GM18511 (cell line): Measurements from ENCODE around the gene ZBTB32.

Experiments used
- ATAC-seq: cut with Tn5 transposase; IDR thresholded peaks from one replicate; pipeline ENCODE4 v1.9.1; 2021; ENCODE audit warnings: mild to moderate bottlenecking, moderate library complexity; ENCODE audit not compliant: unreplicated experiment

Gene ZBTB32

DNA sequence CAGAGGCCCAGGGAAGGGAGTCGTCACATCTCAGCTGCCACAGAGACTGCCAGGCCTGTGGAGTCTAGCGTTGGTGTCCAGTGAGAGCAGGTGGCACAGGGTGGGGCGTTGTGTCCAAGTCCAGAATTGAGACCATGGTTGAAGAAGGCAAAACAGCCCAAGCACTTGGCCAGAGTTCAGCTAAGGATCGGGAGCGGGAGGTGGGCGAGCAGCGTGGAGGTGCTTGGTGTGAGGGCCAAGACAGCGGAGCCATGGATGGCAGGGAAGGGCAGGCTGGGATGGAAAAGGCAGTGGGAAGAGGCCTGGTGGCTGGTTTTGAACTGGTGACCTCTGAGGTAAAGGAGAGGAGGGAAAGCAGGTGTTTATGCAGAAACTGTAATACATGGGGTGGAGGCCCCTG is 29.9 kb downstream of the ZBTB32 start:
- ATAC-seq: no peak

GRCh38 chr19:35734889-35735288 is 30.5 kb downstream of the ZBTB32 start:
- ATAC-seq: no peak

DNA sequence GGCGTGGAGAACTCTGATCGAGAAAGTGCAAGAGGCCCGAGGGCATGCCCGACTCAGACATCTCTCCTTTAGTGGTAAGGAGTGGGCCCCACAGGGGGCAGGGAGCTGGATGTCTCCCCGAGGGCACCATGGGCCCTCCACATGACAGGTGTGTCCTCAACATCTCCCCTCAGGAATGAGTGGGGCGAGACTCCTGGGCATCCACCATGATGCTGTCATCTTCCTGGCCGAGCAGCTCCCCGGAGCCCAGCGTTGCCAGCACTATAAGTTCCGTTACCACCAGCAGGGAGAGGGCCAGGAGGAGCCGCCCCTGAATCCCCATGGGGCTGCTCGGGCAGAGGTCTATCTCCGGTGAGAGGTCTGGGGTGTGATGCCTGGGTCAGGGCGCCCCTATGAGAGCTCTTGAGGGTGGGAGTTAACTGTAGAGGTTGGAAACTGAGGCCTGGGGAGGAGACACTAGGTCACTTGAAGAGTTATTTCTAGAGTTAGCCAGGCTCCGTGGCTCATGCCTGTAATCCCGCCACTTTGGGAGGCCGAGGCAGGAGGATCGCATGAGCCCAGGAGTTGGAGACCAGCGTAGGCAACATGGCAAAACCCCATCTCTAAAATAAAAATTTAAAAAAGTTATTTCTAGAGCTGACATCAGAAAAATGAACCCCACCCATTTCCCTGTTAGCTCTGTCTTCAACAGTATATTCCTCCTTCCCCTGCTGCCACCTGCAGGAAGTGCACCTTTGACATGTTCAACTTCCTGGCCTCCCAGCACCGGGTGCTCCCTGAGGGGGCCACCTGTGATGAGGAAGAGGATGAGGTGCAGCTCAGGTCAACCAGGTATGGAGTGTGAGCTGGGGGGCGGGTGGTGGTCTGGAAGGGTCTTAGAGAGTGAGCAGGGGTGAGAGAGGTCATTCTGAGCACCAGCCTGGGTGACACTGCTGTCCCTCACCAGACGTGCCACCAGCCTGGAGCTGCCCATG is 32.8 kb downstream of the ZBTB32 start:
- ATAC-seq: no peak

DNA sequence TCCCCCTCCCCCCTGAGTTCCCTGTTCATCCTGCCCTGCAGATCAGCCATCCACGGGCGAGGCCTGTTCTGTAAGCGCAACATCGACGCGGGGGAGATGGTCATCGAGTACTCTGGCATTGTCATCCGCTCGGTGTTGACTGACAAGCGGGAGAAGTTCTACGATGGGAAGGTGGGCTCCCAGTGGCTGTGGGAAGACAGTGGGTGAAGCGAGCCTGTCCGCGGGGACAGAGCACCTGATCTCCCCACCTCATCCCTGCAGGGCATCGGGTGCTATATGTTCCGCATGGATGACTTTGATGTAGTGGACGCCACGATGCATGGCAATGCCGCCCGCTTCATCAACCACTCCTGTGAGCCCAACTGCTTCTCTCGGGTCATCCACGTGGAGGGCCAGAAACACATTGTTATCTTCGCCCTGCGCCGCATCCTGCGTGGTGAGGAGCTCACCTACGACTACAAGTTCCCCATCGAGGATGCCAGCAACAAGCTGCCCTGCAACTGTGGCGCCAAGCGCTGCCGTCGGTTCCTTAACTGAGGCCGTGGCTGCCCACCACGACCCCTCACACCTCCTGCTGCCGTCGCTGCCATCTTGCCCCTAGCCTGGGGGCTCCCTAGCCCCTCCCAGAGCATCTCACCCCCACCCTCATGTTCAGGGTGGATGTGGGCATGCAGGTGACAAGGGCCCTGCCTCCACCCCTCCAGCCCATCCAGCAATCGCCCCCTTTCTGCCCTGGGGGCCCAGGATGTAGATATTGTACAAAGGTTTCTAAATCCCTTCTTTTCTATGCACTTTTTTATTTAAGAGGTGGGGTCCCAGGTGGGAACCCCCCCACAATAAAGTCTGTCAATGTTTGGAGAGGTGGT is 33.9 kb downstream of the ZBTB32 start:
- ATAC-seq: no peak

DNA sequence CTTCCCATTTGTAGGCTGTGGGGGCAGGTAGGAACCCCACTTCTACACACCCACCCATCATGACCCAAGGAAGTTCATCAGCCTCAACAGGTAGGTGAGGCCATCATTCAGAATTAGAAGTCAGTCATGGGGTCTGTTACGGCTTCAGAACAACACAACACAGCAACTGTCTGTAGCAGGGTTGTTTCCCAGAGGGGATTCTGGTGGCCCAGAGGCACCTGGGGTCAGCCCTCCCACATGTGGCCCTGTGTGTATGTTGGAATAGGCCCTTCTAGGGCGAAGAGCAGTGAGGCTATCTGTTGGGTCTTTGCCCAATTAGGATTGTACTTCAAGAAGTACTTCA is 34.5 kb downstream of the ZBTB32 start:
- ATAC-seq: no peak

GRCh38 chr19:35739275-35740107 is 35.1 kb downstream of the ZBTB32 start:
- no peak for ATAC-seq

DNA sequence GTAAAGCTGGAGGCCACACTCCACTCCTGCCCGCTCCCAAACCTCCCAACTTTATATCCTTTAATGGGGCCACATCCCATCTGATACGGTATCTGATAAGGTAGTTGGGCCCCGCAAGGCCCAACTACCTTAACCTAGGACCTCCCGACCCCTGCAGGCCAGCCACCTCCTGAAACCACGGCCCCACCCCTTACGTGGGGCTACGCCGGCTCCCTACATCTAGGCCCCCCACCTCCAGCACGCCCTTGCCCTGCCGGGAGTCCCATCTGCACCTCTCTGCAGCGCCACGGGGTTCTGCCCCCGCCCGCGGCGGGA is 35.7 kb downstream of the ZBTB32 start:
- ATAC-seq: peak; percentile 13

- peak; percentile 65 for ATAC-seq
Observed at GRCh38 chr19:35740423-35741202, 36.3 kb downstream of the ZBTB32 start.

- ATAC-seq: no peak
Observed at GRCh38 chr19:35741203-35741515, 36.8 kb downstream of the ZBTB32 start.

- ATAC-seq: no peak
Observed at GRCh38 chr19:35742121-35742724, 37.9 kb downstream of the ZBTB32 start, which contains the start of gene IGFLR1. Gene IGFLR1 (minus strand): TSS chr19:35742452. CDS start chr19:35741180, 1,272 bp downstream.

DNA sequence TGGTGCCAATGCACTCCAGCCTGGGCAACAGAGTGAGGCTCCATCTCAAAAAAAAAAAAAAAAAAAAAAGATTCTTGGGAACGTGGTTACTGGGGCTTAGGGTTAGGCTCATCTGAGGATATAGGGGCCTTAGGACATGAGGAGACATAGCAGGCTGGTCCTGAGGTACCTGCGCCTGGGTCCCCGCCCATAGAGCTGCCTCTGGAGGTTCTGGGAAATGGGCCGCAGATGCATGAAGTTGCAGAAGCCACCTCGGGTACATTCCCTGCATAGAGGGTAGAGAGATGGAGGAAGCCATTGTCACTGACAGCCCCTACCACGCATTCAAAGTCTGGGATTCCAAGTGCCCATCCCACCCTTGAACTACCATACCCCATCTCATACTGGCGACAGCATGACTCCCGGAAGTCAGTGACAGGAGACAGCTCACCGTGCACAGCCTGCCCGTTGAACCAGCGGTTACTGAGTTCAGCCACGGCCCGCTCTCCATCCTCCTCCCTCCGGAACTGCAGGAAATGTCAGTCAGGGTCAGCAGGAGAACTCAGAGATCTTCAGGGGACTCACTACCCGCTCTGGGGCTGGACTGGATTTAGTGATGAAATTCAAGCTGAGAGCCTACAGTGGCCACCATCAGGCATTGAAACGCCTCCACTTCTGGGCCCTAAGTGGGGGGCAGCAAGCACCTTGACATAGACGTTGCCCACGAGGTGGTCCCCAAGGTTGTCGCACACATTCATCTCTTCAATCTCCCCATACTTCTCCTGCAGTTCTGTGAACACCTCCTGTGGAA is 39.5 kb downstream of the ZBTB32 start:
- no peak for ATAC-seq

GRCh38 chr19:35744430-35745327 is 40.3 kb downstream of the ZBTB32 start:
- ATAC-seq: peak; percentile 43

DNA sequence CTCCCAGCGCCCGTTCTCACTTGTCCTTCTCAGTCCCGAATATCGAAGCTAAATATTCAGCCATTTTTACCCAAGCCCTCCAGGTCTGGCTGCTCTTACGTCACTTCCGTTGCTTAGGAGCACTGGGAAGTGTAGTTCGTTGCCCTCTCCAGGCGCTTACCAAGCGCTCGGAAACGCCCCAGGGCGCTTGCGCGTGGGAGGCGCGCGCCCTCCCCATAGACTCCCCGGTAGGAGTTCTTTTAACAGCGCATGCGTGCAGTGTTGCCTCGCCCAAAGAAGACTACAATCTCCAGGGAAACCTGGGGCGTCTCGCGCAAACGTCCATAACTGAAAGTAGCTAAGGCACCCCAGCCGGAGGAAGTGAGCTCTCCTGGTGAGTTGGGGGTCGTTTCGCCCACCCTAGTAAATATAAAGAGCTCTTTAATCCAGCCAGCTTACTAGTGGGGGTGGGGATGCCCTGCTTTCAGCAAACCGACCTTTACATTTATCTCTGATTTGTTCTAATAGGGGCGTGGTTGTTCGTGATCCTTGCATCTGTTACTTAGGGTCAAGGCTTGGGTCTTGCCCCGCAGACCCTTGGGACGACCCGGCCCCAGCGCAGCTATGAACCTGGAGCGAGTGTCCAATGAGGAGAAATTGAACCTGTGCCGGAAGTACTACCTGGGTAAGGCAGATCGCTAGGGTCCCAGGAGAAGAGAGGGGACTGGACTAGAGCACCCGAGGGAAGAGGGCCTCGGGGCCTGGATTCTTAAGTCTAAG is 41.1 kb downstream of the ZBTB32 start, which contains the start of the genes PSENEN and U2AF1L4:
PSENEN (plus strand) TSS at position 324 of the 759 bp plus-strand sequence; CDS start at position 604, 280 bp downstream.
U2AF1L4 (minus strand) TSS at position 91 of the 759 bp plus-strand sequence; CDS start at position 64, 27 bp downstream.
- peak; percentile 45 for ATAC-seq

GRCh38 chr19:35746087-35746462 is 41.7 kb downstream of the ZBTB32 start:
- ATAC-seq: no peak

- no peak for ATAC-seq
Observed at GRCh38 chr19:35746531-35746930, 42.2 kb downstream of the ZBTB32 start.

DNA sequence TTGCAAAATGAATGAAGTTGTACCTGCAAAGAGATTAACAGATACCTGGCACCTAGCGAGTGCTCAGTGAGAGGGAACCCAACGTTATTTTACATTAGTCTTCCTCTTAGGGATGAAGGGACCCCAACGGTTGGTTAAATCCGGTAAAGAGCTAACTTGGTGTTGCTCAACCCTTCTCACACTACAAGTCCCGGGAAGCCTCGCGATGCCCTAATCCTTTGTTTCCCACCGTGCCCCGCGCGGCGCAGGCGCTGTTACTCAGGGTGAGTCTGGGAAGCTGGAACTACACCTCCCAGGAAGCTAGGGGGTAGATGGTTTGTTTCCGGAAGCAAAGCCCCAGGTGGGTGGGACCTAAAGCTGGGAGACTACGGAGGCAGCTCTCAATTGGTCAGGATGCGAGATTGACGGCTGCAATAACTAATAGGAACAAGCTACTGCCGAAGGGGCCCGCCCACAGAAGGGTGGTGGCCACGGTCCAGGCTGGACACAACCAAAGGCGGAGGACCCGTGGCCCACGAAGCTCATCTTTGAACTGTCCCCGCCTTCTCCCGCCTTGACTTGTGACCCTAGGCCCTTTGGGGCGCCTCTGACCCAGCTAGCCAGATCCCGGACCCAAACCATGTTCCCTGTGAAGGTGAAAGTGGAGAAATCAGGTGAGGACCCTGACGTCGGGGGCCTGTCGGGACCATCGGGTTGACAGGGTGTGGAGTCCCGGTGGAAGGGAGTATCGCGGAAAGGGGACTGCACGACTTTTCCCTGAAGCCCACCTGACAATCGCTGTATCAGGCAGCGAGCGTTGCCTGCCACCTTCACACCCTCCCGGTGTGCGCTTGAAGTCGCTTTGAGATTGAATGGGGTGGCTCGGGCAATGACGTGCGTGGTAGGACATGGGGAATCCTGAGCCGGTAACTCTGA is 44.0 kb downstream of the ZBTB32 start, which contains the start of gene LIN37:
LIN37 (plus strand) TSS at position 471 of the 915 bp plus-strand sequence; CDS start at position 620, 149 bp downstream.
- peak; percentile 75 for ATAC-seq
